HG03095 (cell line): Measurements from ENCODE around the gene MRPL19.
"Not testable (repeated sequence)": the region's sequence is repeated elsewhere in the genome, so short reads cannot be mapped to it uniquely, and the experiment has no call there.

Experiments used
- ATAC-seq: cut with Tn5 transposase; IDR thresholded peaks from one replicate; pipeline ENCODE4 v1.9.1; 2021; ENCODE audit warnings: moderate library complexity; ENCODE audit not compliant: unreplicated experiment

The MRPL19 gene

DNA sequence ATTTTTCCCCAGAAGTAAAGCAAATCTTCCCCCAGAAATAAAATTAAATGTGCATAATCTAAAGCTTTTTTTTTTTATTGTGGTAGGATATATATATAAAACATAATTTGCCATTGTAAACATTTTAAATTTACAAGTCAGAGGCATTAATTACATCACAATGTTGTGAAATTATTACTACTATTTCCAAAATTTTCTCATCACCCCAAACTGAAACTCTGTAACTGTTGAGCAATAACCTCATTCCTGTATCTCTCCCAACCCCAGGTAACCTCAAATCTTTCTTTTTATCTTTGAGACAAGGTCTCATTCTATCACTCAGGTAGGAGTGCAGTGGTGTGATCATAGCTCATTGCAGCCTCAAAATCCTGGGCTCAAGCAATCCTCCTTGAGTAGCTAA, 11.2 kb downstream of the MRPL19 start:
- ATAC-seq: no peak

- ATAC-seq: no peak
These were observed 20.3 kb downstream of the MRPL19 start for GRCh38 chr2:75666911-75667310.

DNA sequence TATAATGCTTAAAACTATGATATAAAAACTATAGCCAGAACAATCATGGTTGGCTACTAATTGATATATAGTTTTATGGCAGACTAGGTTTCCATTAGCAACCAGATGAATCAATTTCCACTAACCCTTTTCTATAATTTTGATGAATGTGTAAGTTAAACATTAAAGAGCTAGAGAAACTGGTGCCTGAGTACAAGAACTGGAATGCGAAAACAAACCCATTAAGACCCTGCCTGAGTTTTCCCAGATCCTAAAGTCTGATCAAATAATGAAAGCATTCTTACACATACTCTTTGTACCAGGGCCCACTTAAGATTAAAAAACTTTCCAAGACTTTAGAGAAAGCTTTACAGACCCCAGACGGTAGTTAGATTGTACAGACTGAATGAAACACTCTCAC, 21.3 kb downstream of the MRPL19 start:
- no peak for ATAC-seq

DNA sequence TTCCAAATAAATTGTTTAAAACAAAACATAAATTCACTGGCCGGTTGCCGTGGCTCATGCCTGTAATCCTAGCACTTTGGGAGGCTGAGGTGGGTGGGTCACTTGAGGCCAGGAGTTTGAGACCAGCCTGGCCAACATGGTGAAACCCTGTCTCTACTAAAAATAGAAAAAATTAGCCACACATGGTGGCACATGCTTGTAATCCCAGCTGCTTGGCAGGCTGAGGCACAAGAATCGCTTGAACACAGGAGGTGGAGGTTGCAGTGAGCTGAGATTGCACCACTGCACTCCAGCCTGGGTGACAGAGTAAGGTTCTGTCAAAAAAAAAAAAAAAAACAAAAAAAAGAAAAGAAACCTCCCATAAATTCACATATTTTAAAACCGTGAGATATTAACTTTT, 28.8 kb downstream of the MRPL19 start:
- ATAC-seq: not testable (repeated sequence)

DNA sequence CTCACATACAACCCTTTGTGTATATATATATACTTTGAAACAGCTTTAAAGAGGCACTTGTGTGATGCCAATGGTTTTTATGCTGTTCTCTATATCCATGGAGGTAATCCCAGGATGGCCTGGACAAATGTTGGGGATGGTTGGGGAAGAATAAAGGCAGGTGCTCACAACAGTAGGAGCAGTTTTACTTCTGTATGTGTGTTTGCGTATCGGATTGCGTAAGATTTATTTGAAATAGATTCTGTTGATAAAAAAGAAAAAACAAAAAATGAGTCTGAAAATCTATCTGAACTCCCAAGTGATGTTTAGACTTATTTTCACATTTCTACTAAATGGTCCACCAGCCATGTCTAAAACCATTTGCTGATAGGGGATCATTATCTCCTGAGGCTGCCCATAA, 29.3 kb downstream of the MRPL19 start:
- ATAC-seq: no peak

- ATAC-seq: no peak
These were observed 29.9 kb downstream of the MRPL19 start for GRCh38 chr2:75676464-75676863.

GRCh38 chr2:75679556-75679955, 33.0 kb downstream of the MRPL19 start:
- ATAC-seq: no peak

DNA sequence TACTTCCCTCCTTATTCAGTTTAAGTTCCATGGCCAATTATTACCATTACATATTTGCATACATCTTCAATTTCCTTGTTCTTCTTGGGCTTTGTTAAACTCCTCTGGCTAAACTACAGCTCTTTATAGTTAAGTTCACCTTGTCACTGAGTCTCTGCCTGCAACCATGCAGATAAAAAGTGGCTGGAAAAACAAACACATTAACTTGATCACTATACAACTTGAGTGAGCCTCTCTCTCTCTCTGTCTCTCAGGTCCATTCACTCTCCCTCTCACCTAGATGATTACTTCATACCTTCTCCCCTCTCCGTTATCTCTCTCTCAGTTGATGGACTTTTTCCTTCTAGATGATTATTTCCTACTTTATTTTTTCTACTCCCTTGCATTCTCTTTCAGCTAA, 33.8 kb downstream of the MRPL19 start:
- no peak for ATAC-seq

- ATAC-seq: not testable (repeated sequence)
These were observed 36.8 kb downstream of the MRPL19 start for GRCh38 chr2:75683430-75683829.

DNA sequence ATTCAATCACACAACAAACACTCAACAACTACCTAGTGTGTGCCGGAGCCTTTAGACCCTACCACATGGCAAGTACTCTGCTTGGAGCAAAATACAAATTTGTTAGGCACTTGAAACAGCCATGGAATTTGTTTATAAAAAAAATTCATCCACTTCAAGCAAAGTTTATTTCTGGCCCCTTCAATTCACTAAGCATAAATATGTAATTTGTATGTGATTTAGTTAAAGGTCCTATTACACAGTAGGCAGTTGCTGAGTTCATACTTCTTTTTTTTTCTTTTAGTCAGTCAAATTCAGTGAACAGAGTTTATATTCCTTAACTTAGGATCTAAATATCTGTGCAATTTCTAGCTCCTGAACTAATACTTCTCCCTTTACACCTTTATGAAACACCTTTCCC, 41.6 kb downstream of the MRPL19 start:
- no peak for ATAC-seq

DNA sequence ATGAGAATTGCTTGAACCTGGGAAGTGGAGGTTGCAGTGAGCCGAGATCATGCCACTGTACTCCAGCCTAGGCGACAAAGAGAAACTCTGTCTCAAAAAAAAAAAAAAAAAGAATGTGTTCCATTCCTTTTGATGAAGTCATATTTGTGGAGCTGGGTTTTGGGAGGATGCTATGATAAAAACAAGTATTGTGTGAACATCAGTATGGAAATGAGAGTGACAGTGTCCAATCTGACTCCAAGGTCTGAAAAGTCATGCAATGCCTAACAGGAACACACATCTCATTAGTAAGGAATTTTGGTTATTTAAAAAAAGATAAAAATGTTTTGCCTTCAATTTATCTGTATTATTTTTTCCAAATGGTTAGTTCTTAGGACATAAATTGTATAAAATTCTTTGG, 52.3 kb downstream of the MRPL19 start:
- ATAC-seq: no peak

DNA sequence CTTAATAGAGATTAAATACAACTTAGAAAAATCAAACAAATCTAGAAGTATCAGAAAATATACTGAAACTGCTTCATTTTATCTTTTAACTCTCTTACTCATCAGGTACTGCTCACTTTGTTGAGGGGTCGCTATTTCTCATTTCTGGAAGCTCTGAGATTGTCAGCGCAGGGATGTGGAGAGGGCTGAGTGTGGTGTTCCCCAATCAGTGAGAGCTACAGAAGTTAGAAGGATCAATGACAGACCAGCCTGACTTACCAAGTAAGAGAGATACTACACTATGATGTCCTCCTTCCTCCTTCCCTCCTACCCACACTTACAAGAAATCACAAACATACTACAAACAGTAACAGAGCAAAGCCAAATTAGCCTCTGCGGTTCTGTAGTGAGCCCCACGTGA, 56.0 kb downstream of the MRPL19 start:
- ATAC-seq: no peak

- ATAC-seq: no peak
These were observed 57.2 kb downstream of the MRPL19 start for GRCh38 chr2:75703589-75704287.

DNA sequence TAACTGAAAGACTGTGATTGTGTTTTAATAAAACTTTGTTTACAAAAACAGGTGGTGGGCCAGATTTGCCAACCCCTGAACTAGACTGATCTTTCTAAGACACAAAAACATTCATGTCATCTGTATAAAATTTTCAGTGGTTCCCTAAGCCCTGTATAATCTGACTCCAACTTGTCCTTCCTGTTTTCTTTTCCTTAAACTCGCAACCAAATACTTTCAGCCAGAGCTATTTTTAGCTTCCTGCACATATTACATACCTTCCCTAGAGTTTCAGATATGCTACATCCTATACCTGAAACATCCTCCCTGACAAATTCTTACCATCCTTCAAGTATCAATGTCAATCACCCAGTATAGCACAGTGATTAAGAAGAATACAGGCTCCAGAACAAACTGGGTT, 59.3 kb downstream of the MRPL19 start:
- no peak for ATAC-seq

- ATAC-seq: no peak
These were observed 61.3 kb downstream of the MRPL19 start for GRCh38 chr2:75707901-75708300.

- no peak for ATAC-seq
These were observed 62.7 kb downstream of the MRPL19 start for GRCh38 chr2:75709297-75709696.

DNA sequence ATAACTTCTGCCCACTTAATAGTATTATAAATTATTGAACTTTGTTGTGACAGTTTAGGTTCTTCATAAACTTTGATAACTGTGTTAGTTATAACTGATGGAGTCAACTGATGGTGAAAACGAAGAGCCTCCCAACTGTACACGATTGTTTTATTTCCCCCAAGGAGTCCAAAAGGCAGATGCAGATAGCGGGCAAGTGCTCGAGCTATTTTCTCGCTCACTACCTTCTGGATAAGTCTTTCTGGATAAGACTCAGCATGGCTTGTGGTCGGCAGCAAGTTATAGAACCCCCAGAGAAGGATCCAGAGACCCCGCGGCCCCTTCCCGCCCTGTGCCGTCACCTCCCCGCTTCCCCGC, 63.6 kb downstream of the MRPL19 start:
- ATAC-seq: no peak

DNA sequence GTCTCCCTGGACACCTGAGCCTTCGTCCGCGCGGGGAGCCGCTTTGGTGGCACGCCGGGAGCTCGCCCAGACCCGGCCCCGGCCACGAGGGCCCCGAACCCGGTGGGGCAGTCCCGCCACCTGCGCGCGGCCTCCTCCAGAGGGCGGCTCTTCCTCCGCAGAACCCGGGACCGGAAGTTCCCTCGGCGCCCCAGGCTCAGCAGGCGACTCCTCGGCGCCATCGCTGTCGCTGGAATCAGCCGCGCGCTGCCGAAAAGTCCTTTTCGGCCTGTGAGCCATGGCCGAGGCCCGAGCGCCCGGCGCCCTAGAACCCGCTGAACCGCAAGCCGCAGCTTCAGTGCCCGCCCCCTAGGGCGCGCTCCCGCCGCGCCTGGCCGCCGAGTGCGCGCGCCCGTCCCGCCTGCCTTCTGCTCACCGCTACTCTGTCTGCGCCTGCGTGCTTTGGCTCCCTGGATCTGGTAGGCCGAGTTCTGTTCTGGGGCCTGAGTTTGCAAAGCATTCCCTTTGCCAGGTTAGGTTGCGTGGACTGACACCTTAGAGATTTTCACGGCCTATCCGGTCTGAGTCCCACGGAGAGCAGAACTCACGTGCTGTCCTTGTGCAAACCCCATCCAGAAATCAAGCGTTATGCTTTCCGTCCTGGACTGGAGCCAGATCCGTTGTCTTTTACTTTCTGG, 64.1 kb downstream of the MRPL19 start, which contains the start of gene GCFC2:
Gene GCFC2 (minus strand): TSS at position 339 of the 677 bp plus-strand sequence. CDS start 60 bp downstream, at position 279.
- peak; percentile 94 for ATAC-seq

- not testable (repeated sequence) for ATAC-seq
These were observed 65.0 kb downstream of the MRPL19 start for GRCh38 chr2:75711590-75711989.

- ATAC-seq: no peak
These were observed 69.8 kb downstream of the MRPL19 start for GRCh38 chr2:75716406-75716805.

GRCh38 chr2:75719616-75720015, 73.0 kb downstream of the MRPL19 start:
- ATAC-seq: no peak

GRCh38 chr2:75720525-75720924, 73.9 kb downstream of the MRPL19 start:
- no peak for ATAC-seq

GRCh38 chr2:75722687-75723086, 76.1 kb downstream of the MRPL19 start:
- ATAC-seq: no peak
